Activated CD4-positive, alpha-beta T cell treated with anti-CD3 and anti-CD28 coated beads for 4 hours (primary cell): ENCODE measurements around the gene PTF1A.

Source experiments
- DNase-seq, 2 donors: peaks; one replicate each; pipeline ENCODE4 v3.0.0-alpha.2; 2020

Gene PTF1A

GRCh38 chr10:23189024-23189423 lies 3.1 kb upstream of the PTF1A start:
- DNase-seq: no peak

GRCh38 chr10:23190872-23191763 lies 994 bp upstream of the PTF1A start:
- no peak for DNase-seq

GRCh38 chr10:23192712-23193434 lies 761 bp downstream of the PTF1A start:
- no peak for DNase-seq

- no peak for DNase-seq
Observed at GRCh38 chr10:23193435-23194074, 1.4 kb downstream of the PTF1A start.

GRCh38 chr10:23194471-23194965 lies 2.4 kb downstream of the PTF1A start:
- no peak for DNase-seq

GRCh38 chr10:23194966-23195845 lies 3.1 kb downstream of the PTF1A start:
- DNase-seq: no peak

GRCh38 chr10:23195846-23196600 lies 3.9 kb downstream of the PTF1A start:
- no peak for DNase-seq

GRCh38 chr10:23196915-23197314 lies 4.8 kb downstream of the PTF1A start:
- DNase-seq: no peak

GRCh38 chr10:23197416-23197861 lies 5.3 kb downstream of the PTF1A start:
- DNase-seq: no peak

- DNase-seq: no peak
Observed at GRCh38 chr10:23198610-23198939, 6.5 kb downstream of the PTF1A start.

- no peak for DNase-seq
Observed at GRCh38 chr10:23198940-23199767, 7.0 kb downstream of the PTF1A start.

GRCh38 chr10:23199768-23200511 lies 7.8 kb downstream of the PTF1A start:
- DNase-seq: no peak

GRCh38 chr10:23200586-23200985 lies 8.5 kb downstream of the PTF1A start:
- DNase-seq: no peak

- no peak for DNase-seq
Observed at GRCh38 chr10:23200997-23201652, 9.0 kb downstream of the PTF1A start.

GRCh38 chr10:23201837-23202236 lies 9.7 kb downstream of the PTF1A start:
- no peak for DNase-seq

- DNase-seq: no peak
Observed at GRCh38 chr10:23202779-23203178, 10.7 kb downstream of the PTF1A start.

GRCh38 chr10:23203369-23204325 lies 11.5 kb downstream of the PTF1A start:
- DNase-seq: no peak

- no peak for DNase-seq
Observed at GRCh38 chr10:23204773-23205172, 12.7 kb downstream of the PTF1A start.
